Caki2 (cell line): ENCODE data around the gene ENPP5. TPM values are rescaled to one million over a fixed set of nuclear protein-coding genes. Genes with fewer than 3 reads are reported as not detected.
"Not testable (repeated sequence)": the region's sequence is repeated elsewhere in the genome, so short reads cannot be mapped to it uniquely, and the experiment has no call there.

Experiments
- DNase-seq: peaks from one replicate; pipeline ENCODE4 v3.0.0-alpha.2; 2015; ENCODE audit warnings: low read depth
- in situ Hi-C: cut with HindIII; loops from 2 replicates; pipeline ENCODE4 v1.10.0; 2016; ENCODE audit warnings: low sequenced_read_pairs, low pct_unique_long_range_greater_than_20kb, mixed read lengths
- total RNA-seq: library from RNA; depleted of rRNA; stranded (reverse); fragments of >200 nt; shearing (Covaris generic); gene quantifications from 2 replicates; pipeline ENCODE4 v1.2.3, GENCODE V29; 2014; ENCODE audit warnings: low replicate concordance

Gene ENPP5
- total RNA-seq, 1 experiment from 2014 or later: 0.74 TPM

DNA sequence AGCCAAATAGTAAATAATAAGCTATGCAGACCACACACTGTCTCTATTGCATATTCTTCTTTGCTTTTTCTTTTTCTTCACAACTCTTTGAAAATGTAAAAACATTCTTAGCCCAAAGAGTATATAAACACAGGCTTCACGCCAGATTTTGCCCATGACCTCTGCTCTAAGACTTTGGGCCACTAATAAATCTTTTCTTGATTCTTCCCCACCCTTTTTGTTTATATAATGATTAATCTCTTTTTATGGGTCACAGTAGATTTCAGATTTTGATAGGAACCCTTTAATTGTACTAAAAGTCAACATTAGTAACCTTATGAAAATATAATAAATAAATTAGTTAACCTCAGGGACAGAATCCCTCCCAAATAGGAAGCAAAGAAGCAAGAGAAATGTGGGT lies 15.8 kb upstream of the ENPP5 start:
- peak; percentile 34 for DNase-seq
- in situ Hi-C loops: no loop called here

DNA sequence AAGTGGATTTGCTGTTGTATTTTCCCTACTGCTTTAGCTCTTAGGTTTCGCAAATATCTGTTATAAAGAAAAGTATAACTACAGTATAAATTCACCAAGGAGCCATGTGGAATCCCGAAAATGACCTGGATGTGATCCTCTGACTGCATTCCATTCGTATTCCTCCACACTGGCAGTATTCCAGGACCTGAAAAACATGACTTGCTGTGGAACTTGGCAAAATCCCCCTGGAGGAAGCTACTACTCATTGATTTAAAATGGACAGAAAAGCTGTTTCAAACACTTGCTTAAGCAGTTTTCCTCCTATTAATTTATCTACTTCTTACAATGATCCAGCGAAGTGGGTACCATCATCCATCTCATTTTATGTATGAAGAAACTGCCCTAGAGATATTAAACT lies 13.3 kb upstream of the ENPP5 start:
- DNase-seq: no peak
- in situ Hi-C loops: no loop called here

DNA sequence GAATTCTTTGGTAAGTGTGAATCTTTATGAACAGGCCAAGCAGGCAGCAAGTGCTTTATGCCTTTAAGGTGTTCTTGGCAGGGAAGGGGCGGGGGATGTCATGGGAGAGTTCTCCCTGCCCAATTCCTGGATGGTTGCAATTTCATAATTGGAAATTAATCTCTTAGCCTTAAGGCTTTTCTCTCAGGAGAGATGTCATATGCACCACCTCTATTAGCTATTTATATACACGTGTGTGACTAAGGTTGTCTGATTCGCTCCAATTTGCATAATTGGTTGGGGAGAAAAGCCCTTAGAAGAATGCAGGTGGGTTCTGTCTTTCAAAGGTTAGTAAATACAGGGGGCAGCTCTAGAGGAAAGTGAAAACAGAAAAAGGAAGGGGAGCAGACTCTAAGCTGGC lies 5.2 kb upstream of the ENPP5 start:
- no peak for DNase-seq
- in situ Hi-C loops: no loop called here

DNA sequence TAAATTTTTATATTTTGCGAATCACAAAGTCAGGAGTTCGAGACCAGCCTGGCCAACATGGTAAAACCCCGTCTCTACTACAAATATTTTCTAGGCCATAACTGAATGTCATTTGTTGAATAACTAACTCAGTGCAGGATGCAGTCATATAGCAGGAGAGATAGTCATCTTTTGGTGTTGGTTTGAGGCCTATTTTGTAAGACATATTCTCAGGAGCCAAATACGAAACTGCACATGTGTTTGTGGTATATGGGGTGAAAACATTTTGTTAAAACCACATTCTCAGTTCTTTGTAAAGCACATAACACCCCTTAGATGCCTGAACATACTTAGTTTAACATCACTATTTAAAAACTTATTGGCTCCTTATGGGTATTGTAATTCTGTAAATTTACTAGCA lies 4.7 kb upstream of the ENPP5 start:
- in situ Hi-C loops: no loop called here
- DNase-seq: no peak

DNA sequence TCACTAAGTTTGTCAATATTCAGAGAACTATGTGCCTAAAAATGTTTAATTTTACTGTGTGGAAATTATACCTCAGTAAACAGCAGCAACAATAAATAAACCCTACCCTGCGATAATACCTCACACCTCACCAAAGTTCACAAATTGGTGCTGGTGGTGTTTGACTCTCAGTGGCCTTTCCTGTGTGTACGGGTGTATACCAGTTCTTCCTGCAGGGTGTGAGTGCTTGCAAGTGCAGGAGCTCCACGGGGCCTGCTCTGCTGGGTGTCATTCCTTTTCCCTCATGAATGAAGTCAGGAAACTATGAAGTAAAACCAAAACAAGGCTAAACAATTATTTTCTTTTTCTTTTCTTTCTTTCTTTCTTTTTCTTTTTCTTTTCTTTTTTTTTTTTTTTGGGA lies 4.1 kb upstream of the ENPP5 start:
- in situ Hi-C loops: no loop called here
- DNase-seq: no peak

DNA sequence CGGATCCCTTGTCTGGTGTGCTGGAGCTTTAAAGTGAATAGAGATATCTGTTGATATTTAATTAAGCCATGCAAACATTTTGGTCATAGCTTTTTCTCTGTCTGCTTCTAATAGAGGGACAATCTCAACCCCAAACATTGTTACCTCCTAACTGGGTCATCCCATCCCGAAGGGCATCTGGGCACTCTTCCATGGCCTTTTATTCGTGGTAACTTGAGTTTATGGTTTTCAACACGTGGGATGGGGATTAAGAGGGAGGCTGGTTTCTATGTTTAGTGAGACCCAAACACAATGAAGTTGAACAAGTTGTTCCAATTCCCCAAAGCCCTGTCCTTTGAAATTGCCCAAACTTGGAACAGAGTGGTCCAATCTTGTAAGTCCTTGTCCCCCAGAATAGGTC lies 1.4 kb upstream of the ENPP5 start:
- in situ Hi-C loops: no loop called here
- no peak for DNase-seq

DNA sequence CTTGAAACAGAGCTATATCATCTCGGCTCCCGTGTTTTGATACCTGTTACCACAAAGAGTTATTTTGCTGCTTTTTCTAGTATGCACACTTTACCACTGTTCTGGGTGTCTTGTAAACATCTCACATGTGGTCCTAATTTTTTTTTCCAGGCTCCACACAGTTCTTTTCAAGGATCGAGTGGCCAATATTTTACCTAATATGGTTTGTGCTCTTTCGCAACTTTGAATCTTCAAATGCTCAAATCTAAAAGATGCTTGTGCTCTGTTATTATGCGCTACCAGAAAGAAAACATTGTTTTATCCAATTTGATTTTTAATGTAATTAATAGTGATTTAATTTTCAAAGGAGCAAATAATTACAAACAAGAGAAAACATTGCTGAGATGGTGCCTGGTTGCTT lies 10.7 kb downstream of the ENPP5 start:
- in situ Hi-C loops: no loop called here
- DNase-seq: no peak

DNA sequence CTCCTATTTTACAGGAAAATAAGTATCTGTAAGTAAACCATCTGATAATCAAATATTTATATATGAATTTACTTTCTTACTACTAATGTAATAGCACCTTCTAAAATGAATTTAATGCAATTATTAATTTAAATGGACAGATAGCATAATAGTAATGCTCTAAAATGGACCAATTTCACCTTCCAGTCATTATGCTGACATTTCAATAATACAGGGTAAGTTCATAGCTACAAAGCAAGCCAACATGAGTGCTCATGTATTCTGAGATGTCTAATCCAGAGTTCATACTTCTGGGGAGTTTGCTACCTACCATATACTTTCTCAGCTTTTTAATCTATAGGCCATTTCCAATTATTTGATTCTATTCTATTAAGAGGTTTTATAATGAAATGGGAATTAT lies 11.6 kb downstream of the ENPP5 start:
- DNase-seq: no peak
- in situ Hi-C loops: no loop called here

DNA sequence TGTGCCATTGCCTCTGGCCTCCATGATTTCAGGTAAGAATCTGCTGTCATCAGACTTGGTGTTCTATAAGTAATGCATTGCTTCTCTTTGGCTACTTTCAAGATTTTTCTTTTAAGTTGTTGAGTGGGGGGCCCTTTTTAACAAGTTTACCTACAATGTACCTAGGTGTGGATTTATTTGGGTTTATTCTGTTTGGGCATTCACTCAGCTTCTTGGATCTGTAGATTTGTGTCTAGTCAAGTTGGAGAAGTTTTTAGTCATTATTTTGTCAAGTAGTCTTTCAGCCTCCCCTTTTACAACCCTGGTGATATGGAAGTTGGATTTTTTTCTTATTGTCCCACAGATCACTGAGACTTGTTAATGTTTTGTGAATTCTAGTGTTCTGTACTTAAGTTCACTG lies 14.1 kb downstream of the ENPP5 start:
- DNase-seq: no peak
- in situ Hi-C loops: no loop called here

DNA sequence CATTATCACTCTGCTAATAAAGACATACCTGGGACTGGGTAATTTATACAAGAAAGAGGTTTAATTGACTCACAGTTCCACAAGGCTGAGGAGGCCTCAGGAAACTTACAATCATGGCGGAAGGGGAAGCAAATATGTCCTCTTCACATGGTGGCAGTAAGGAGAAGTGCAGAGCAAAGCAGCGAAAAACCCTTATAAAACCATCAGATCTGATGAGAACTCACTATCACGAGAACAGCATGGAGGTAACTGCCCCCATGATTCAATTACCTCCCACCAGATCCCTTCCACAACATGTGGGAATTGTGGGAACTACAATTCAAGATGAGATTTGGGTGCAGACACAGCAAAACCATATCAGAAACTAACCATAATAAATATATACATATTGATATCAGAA lies 21.7 kb downstream of the ENPP5 start:
- DNase-seq, in situ Hi-C loops: not testable (repeated sequence)

DNA sequence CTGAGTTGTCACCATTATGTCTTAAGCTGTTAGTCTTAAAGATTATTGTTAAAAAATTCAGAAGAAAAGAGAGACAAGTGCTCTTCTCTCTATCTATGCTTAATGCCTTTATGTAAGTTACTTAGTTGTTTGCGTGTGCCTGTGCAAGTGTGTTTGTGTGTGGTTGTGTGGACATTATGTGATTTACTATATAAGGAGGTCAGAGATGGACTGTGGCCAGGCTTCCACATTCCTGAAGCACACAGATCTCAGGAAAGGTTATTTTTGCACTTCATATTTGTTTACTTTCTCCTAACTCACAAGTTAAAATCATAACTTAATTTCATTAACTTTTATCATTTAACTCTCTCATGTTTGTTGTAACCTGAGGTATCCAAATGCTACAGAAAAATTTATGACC lies 26.5 kb downstream of the ENPP5 start:
- in situ Hi-C loops: no loop called here

DNA sequence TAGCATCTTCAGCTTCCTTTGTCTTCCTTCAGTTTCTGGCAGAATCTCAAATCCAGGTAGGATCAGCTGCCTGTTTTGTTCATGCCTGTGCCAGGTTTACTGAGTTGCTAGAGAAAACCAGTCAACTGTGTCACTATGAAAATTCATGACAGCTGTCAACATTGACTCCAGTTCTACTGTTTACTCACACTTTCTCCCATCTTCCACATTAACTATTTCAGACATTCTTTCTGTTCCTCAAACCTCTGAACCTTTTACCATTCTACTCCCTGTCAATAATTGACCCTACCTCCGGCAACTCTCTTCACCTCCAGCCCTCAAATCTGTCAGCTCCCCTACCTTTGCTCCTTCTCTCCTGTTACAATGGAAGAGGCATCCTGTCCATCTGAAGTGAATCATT lies 32.5 kb downstream of the ENPP5 start:
- in situ Hi-C loops: no loop called here

More for the DNA sequence above, 26.5 kb downstream of the ENPP5 start:
- DNase-seq: no peak

DNA sequence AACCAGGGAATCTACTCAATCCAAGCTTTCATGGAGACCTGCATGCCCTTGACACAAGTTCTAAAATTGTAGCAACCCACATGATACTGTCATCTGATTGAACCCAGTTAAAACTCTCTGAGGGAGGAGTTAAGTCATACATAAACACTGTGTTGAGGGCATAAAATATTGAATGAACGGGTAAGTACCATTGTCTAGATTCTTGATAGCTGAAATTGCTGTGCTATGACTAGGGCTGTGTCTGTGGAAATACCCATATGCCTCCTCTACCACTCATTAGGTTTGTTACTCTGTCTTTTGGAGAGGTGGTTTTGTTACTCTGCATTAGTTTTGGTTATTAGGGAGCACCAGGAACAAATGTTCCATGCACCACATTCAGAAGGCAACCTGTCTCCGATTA lies 33.4 kb downstream of the ENPP5 start:
- in situ Hi-C loops: no loop called here
- DNase-seq: no peak

More for the DNA sequence above, 32.5 kb downstream of the ENPP5 start:
- DNase-seq: no peak

DNA sequence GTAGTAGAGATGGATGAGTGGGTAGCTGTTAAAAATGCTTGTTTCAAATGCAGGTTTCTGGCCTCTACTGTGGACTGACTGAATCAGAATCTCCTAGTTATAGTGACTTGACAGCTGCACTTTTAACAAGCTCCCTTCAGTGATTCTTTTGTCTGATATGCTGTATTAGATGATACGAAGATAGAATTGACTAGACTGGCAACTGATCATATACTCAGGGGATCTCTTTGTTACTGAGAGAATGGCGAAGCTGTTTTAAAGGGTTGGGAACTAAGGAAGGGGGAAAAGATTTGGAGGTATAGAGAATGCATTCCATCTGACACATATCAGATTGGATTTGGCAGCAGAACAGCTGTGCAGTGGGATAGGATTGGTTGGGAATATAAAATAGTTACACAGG lies 33.9 kb downstream of the ENPP5 start:
- in situ Hi-C loops: no loop called here
- DNase-seq: no peak

DNA sequence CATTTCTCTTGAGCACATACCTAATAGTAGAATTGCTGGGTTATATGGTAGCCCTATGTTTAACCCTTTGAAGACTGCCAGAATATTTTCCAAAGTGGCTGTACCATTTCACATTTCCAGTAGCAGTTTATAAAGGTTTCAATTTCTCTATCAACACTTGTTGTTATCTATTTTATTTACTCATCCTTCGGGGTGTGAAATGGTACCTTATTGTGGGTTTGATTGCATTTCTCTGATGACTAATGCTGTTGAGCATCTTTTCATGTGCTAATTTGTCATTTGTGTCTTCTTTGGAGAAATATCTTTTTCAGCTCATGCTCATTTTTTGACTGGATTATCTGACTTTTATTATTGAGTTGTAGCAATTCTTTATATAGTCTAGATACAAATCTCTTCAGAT lies 35.6 kb downstream of the ENPP5 start:
- no peak for DNase-seq
- in situ Hi-C loops: no loop called here

DNA sequence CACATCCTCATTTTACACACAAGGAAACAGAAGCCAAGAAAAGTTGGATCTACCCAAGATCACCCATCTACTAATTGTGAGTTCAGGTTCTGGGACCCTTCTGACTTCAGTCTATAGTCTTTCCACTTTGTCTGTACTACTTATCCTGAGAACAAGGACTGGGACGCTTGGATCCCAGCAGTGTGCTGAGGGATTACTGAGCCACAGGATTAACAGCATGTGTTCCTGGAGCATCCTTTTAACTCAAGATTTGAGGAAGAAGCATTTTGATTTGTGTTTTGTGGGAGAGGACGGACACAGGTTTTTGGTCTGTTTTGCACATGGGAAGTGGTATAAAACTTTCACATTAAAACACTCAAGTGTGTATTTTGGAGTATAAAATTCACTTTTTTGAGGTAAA lies 36.6 kb downstream of the ENPP5 start:
- in situ Hi-C loops: no loop called here

DNA sequence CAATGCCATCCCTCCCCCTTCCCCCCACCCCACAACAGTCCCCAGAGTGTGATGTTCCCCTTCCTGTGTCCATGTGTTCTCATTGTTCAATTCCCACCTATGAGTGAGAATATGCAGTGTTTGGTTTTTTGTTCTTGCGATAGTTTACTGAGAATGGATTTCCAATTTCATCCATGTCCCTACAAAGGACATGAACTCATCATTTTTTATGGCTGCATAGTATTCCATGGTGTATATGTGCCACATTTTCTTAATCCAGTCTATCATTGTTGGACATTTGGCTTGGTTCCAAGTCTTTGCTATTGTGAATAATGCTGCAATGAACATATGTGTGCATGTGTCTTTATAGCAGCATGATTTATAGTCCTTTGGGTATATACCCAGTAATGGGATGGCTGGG lies 39.5 kb downstream of the ENPP5 start:
- in situ Hi-C loops, DNase-seq: not testable (repeated sequence)

More for the DNA sequence above, 36.6 kb downstream of the ENPP5 start:
- no peak for DNase-seq

DNA sequence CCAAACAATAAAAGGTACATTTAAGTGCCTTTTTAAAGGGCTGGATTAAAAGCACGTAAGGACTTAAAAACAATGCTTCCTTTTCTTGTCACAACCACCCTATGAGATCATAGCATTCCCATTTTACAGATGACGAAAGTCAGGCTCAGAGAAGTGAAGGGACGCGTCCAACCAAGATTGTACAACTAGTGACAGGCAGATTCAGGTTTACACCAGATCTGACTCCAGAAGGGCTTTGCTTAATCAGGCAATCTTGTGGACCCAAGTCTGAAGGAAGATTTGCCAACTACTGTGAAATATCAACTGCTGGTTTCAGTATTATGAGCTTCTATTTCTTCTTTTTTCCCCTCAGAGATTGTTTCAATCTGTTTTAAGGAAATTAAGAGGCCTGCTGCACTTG lies 40.1 kb downstream of the ENPP5 start:
- no peak for DNase-seq
- in situ Hi-C loops: no loop called here

DNA sequence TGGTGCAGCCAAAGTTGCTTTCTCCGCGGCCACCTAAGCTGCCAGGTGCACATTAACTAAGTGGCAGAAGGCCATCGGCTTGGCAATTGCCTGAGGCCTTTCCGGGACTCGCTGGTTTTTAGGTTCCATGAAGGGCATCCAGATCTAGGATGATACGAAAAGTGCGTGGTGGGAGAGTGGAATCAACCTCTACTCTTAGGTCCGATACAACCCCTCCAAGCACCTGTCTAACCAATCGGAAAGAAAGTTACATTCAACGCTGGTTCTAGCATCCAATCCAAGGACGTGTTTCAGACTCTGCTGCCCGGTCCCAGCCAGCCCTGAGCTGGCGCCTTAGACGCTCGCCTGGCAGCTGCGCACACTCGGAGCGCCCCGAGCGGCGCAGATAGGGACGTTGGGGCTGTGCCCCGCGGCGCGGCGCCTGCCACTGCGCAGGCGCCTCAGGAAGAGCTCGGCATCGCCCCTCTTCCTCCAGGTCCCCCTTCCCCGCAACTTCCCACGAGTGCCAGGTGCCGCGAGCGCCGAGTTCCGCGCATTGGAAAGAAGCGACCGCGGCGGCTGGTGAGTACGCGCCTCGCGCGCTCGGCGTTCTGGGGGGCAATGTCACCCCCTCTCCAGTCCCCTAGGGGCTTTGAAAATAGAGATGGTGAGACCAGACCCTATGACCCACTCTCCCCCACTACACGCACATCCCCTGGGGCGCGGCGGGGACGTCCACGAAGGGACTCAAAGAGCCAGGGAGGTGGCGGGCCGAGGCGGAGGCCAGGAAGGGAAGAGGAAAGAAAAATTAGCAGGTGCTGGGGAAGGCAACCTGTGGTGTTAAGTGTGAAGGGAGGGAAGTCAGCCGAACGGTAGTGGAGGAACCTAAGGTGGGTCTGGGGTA lies 40.9 kb downstream of the ENPP5 start, which contains the start of gene ENPP4:
Gene ENPP4 (plus strand): TSS at position 361 of the 883 bp plus-strand sequence. CDS start 9,595 bp downstream, outside the sequence.
- DNase-seq: peak; percentile 96
- in situ Hi-C loops: no loop called here

DNA sequence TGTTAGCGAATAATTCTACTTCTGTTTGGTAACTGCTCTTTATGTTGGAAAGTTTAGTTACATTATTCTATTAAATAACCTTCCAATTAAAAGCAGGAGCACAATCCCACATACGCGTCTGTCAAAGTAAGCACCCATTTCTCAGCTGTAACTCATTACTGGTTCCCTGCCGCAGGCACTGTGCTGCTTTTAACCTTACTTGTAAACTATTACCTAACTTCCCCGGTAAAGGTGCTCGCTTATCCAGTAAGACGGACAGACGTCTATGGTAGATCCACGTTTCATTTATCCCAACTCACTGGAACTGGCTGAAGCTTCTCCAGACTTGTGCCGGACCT lies 41.5 kb downstream of the ENPP5 start:
- no peak for DNase-seq
- in situ Hi-C loops: no loop called here
